ENCODE measurements around the gene ACAD9. TPM values are rescaled to one million over a fixed set of nuclear protein-coding genes. Genes with fewer than 3 reads are reported as not detected.

ACAD9 gene
- total RNA-seq, 4 donors from 2014 or later, result 32.4 to 44.0 (median 38.7) TPM

GRCh38 chr3:128911911-128912310 lies 32.5 kb downstream of the ACAD9 start:
- Histone ChIP-seq H3K4me3 (no peak overlapping the region), H3K27me3 (no peaks in the 10 kb centered on the region), H3K36me3 (peaks cover 0 to 100% of the 10 kb centered on the region in 2 donors), H3K9me3 (no peaks in the 10 kb centered on the region), H3K27ac (no peak overlapping the region), H3K4me1 (no peaks in the 10 kb centered on the region)
- TF ChIP-seq EP300 (IDR thresholded peaks at IDR 0.05) (no peak), POLR2A (IDR thresholded peaks at IDR 0.05) (no peak), CTCF (IDR thresholded peaks at IDR 0.05) (no peak), POLR2AphosphoS5 (IDR thresholded peaks at IDR 0.05) (no peak)
- 83 to 94% methylated on average over 1 to 3 of the region's 7 CpGs for WGBS, 2 donors (ENCODE audit: low coverage in 1 of 2)
- no peak for ATAC-seq

GRCh38 chr3:128914966-128915645 lies 35.7 kb downstream of the ACAD9 start:
- 90 to 100% methylated on average over 1 to 5 of the region's 10 CpGs for WGBS, 2 donors (ENCODE audit: low coverage in 1 of 2)
- no peaks in the 10 kb centered on the region for H3K4me1 ChIP-seq
- peaks cover 0 to 68% of the 10 kb centered on the region in 2 donors for H3K36me3 ChIP-seq
- no peak overlapping the region for H3K27ac ChIP-seq
- no peak overlapping the region for H3K4me3 ChIP-seq
- no peak for ATAC-seq
- TF ChIP-seq POLR2A (IDR thresholded peaks at IDR 0.05) (no peak), POLR2AphosphoS5 (IDR thresholded peaks at IDR 0.05) (no peak), EP300 (IDR thresholded peaks at IDR 0.05) (no peak), CTCF (IDR thresholded peaks at IDR 0.05) (no peak)
- H3K27me3 ChIP-seq, result no peaks in the 10 kb centered on the region
- peaks cover 0 to 3% (median 0%) of the 10 kb centered on the region in 3 donors for H3K9me3 ChIP-seq

- H3K9me3 ChIP-seq, result peaks cover 0 to 14% (median 0%) of the 10 kb centered on the region in 3 donors
- no peak overlapping the region for H3K4me3 ChIP-seq
- H3K4me1 ChIP-seq, result no peaks in the 10 kb centered on the region
- no peak for TF ChIP-seq POLR2AphosphoS5 (IDR thresholded peaks at IDR 0.05)
- peak in 2 of 4 experiments; percentile 11 to 31 for TF ChIP-seq CTCF (IDR thresholded peaks at IDR 0.05)
- no peak for TF ChIP-seq EP300 (IDR thresholded peaks at IDR 0.05)
- TF ChIP-seq POLR2A (IDR thresholded peaks at IDR 0.05), result no peak
- peaks cover 0 to 46% of the 10 kb centered on the region in 2 donors for H3K36me3 ChIP-seq
- ATAC-seq, result no peak
- H3K27ac ChIP-seq, result no peak overlapping the region
- 36 to 57% methylated on average over 1 to 2 of the region's 2 CpGs for WGBS, 2 donors (ENCODE audit: low coverage in 1 of 2)
- no peaks in the 10 kb centered on the region for H3K27me3 ChIP-seq
These were observed 37.9 kb downstream of the ACAD9 start for GRCh38 chr3:128917291-128917690.

- TF ChIP-seq POLR2AphosphoS5 (IDR thresholded peaks at IDR 0.05) (no peak), EP300 (IDR thresholded peaks at IDR 0.05) (no peak), POLR2A (IDR thresholded peaks at IDR 0.05) (no peak), CTCF (IDR thresholded peaks at IDR 0.05) (no peak)
- Histone ChIP-seq H3K4me1 (no peaks in the 10 kb centered on the region), H3K9me3 (peaks cover 0 to 14% (median 0%) of the 10 kb centered on the region in 3 donors), H3K4me3 (no peak overlapping the region), H3K27ac (no peak overlapping the region), H3K36me3 (peaks cover 0 to 19% of the 10 kb centered on the region in 2 donors), H3K27me3 (no peaks in the 10 kb centered on the region)
- 100% methylated on average over 1 of the region's 1 CpG for WGBS, 2 donors (ENCODE audit: low coverage in 1 of 2)
- no peak for ATAC-seq
These were observed 40.6 kb downstream of the ACAD9 start for GRCh38 chr3:128919988-128920387.
